ENCODE measurements around the gene PI4K2A.
"Not testable (repeated sequence)": the region's sequence is repeated elsewhere in the genome, so short reads cannot be mapped to it uniquely, and the experiment has no call there.

Gene PI4K2A

DNA sequence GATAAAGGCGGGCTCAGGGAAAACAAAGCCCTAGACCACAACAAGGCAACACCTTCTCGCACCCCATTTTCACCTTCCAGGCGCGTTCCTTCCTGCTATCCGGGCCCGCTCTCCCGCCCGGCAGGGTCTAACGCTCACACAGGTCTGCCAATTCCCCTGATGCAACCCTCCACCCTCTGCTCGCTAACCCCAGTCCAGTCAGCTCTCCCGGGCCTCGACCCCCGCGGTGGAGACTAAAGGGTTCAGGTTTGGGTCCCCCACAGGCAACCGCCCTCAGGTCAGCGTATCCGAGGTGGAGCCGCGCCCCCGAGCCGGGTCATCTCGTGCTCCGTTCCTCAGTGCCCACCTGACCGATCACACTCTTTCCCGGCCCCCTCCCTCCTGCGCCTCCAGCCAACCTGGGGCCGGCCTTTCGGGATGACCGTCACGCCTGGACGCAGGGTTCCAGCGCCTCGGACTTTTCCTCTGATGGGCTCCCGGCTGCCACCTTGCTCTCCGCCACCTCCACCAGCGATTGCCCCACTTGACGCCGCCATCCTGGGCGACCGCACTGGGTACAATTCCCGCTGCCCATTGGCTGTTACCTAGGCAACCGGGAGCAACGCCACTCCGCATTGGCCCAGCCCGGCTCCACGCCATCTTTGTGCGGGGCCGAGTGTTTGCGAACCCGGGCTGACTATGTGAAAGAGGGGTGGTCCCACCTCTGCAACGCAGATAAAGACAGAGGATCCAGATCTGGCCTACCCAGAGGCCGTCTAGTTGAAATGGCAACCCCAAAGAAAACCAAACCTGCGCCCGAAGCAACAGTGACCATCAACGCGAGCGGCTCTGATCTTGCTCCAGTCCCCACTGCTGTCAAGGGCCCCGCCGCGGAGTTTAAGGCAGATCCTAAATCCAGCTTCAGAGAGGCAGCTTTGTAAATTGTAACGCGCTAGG is 7.3 kb upstream of the PI4K2A start, which contains the start of gene MORN4:
MORN4 (minus strand) TSS at position 552 of the 936 bp plus-strand sequence. CDS start 13,847 bp downstream, outside the sequence.
- peak; percentile 84 for DNase-seq (ENCODE audit: low read depth)

DNA sequence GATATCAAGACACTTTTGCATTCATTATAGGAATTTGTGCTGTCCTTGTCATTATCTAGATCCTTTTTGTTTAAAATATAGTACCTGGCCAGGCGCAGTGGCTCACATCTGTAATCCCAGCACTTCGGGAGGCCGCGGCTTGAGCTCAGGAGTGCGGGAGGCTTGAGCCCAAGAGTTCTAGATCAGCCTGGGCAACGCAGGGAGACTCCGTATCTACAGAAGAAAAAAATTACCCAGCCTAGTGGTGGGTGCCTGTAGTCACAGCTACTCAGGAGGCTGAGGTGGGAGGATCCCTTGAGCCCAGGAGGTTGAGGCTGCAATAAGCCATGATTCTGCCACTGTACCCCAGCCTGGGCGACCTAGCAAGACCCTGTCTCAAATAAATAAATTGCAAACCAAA is 6.5 kb upstream of the PI4K2A start:
- no peak for DNase-seq (ENCODE audit: low read depth)

DNA sequence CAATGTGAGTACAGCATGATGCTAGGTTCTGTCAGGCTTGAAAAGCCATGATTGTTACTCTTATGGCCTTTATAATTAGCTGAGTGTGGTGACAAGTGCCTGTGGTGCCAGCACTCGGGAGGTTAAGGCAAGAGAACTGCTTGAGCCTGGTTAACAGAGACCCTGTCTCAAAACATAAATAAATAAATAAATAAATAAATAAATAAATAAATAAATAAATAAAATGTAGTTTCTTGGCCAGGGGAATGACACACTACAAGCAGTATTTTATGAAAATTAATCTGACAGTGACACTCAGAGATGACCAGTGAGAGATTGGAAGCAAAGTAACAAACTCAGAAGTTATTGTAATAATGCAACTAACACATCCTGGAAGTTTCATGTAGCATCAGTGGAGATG is 4.9 kb upstream of the PI4K2A start:
- DNase-seq (ENCODE audit: low read depth), result no peak

DNA sequence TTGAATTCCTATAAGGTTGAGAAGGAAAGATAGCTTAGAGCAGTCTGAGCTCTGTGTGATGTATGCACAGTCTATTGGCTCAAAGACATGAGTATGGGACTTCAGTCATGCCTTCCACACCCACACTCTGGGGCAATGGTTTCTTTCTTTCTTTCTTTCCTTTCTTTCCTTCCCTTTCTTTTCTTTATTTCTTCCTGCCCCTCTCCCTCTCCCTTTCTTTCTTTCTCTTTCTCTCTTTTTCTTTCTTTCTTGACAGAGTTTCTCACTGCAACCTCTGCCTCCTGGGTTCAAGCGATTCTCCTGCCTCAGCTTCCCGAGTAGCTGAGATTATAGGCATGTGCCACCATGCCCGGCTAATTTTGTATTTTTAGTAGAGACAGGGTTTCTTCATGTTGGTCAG is 1.4 kb upstream of the PI4K2A start:
- not testable (repeated sequence) for DNase-seq (ENCODE audit: low read depth)

DNA sequence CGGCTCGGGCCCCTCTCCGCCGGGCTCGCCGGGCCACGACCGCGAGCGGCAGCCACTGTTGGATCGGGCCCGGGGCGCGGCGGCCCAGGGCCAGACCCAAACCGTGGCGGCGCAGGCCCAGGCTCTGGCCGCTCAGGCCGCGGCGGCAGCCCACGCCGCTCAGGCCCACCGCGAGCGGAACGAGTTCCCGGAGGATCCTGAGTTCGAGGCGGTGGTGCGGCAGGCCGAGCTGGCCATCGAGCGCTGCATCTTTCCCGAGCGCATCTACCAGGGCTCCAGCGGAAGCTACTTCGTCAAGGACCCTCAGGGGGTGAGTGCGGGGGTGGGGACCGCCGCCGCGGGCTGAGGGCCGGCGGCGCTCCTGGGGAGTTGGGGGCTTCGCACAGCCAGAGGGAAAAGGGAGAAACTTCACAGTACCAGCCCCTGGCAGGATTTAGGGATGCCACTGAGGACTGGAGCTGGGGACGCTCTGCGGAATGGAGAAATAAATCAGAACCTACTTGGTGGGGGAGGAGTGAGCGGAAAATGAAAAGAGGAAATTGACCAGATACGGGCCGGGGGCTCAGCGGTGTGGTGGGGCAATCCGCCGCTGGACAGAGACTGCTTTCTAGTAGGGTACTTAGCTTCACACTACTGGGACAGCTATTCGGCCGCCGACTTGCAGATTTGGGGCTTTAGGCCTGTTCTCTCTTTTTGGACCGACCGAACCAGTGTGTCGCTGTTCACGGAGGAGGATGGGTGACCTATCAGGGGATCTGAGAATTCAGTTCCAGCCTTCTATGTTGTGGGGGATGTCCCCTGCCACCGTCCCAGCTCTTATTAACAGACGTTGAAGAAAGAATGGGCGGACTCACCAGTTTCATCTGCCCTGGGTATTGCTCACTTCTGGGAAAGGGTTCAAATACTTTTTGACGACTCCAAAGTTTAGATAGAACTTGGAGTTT is 669 bp downstream of the PI4K2A start:
- DNase-seq (ENCODE audit: low read depth), result peak; percentile 70

DNA sequence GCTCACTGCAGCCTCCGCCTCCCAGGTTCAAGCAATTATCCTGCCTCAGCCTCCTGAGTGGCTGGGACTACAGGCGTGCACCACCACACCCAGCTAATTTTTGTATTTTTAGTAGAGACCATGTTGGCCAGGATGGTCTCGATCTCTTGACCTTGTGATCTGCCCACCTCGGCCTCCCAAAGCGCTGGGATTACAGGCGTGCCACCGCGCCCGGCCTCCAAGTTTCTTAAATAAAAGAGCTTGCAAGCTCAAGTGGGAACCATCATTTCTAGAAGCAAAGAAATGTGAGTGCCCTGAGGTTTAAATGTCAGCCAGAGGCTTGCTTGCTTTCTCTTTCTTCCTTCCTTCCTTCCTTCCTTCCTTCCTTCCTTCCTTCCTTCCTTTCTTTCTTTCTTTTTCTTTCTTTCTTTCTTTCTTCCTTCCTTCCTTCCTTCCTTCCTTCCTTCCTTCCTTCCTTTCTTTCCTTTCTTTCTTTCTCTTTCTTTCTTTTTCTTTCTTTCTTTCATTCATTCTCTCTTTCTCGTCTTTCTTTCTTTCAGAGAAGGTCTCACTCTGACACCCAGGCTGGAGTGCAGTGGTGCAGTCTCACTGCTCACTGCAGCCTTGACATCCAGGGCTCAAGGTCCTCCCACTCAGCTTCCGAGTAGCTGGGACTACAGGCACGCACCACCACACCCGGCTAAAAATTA is 2.1 kb downstream of the PI4K2A start:
- DNase-seq (ENCODE audit: low read depth), result not testable (repeated sequence)

DNA sequence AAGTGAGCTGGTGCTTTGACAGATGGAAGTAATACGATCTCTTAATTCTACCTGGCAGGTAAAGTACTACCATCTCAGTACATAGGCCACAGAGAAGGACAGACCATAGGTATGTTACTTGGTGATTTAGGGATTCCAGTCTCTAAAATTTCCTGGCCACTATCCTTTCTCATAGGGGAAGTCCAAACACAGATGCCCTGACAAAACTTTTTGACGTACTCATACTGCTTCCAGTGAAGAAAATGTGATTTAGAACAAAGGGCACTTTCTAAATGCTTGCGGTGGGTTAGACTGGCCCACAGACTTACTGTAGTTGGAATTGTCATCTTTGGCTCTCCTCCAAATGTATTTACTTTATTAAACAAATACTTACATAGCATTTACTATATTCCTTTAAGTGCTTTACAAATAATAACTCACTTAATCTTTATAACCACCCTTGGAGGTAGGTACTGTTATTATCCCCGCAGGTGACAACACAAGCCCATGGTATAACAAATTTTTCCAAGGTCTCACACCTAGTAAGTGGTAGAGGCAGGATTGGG is 3.0 kb downstream of the PI4K2A start:
- DNase-seq (ENCODE audit: low read depth), result no peak

DNA sequence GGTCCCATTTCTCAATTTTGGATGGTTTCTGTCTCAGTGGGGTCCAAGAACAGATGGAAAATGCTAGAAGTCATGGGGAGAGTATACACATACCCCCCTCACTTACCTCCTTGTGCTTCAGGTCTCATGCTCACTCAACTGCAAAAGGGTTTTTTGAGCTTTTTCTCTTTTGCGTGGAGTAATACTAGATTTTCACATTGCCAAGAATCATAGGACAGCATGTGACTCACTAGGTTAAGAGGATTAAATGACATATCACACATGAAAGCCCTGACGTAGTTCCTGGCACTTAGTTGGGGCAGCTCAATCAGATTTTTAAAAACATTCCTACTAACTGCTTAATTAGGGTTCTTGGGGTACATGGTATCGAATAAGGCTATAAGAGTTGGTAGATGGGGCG is 4.5 kb downstream of the PI4K2A start:
- no peak for DNase-seq (ENCODE audit: low read depth)

DNA sequence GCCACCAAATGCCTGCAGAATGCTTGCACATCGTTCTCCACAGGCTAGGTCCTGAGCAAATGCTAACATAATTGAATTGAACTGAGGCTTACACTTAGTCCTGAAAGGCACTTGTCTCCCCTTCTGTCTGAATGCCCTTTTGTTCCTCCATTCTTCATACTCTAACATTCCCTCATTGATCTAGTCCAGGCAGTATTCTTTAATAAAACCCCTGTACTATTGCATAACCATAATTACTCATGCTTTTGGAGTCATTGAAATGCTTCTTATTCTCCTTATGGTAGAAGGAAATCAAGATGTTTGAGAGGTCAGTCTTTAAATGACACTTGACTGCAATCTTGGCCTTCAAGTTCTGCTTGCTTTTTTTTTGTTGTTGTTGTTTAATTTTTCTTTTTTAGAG is 7.1 kb downstream of the PI4K2A start:
- DNase-seq (ENCODE audit: low read depth), result no peak

DNA sequence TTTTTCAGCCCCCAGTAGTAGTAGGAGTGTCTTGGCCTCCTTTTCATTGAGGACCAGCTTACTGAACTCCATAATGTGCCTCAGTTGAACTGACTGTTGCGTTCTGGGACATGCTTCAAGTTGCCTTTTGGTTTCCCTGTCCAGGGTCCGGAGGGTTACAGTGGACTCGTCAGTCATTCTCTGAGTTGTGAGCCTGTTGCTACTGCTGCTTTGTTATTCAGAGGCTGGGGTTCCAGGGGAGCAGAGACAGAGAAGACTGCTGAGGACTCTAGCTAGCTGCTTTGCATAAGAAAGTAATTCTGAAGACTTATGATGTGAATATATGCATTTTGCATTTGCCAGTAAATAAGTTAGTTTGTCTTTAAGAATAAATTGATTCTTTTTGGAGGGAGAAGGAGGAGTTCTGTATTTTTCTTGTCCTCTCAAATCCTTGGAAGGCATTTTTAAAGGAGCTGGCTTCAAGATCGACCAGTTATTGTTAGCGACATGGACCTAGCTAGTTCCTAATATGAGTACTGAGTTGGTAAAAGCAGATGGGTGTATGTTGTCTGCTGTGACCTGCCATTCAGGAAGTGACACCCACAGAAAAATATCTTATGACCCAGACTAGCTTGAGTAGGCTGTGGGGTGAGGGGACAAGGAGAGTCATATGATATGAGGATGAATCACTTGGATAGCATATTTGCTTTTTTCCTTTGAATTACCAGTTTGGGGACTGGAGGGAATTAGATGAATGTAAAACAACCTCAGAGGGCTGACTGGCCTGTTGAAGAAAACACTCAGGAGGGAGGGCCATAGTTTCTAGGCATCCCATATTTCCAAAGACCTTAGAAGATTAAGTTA is 8.3 kb downstream of the PI4K2A start:
- DNase-seq (ENCODE audit: low read depth), result peak; percentile 95

DNA sequence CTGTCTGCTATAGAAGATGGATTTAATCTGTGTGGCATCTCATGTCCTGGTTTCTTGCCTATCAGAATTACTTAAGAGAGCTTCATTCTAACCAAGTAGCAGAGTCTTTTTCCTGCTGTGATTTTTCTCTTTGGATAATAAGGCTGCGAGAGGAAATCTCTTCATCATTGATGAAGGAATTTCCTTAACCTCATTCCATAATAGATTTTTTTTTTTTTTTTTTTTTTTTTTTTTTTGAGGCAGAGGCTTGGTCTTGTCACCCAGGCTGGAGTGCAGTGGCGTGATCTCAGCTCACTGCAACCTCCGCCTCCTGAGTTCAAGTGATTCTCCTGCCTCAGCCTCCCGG is 8.9 kb downstream of the PI4K2A start:
- DNase-seq (ENCODE audit: low read depth), result not testable (repeated sequence)

DNA sequence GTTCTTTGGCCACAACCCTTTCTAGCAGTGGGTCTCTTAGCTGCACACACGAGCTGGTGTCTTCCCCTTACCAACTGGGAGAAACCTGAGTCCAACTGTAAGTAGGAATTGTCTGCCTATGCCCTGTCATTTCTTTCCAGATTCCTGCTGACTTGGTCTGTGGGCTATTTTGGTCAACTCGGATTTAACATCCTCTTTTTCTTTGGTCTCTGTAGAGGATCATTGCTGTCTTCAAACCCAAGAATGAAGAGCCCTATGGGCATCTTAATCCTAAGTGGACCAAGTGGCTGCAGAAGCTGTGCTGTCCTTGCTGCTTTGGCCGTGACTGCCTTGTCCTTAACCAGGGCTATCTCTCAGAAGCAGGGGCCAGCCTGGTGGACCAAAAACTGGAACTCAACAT is 10.3 kb downstream of the PI4K2A start:
- DNase-seq (ENCODE audit: low read depth), result no peak

DNA sequence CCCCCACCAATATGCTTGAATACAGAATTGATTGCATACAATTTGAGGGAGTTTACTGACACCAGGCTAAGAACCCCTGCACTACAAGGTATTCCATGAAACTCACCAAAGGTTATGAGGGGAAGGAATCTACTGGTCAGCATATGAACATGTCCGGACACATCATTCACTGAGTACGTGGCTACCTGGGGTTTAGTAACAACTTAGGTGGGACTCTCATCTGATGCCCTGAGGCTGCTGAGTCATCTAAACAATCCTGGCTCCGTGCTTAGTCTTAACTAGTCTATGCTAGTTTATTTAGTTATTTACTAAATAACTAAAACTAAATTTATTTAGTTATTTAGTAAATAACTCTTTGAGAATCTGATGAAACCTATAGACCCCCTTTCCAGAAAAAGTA is 11.3 kb downstream of the PI4K2A start:
- no peak for DNase-seq (ENCODE audit: low read depth)

DNA sequence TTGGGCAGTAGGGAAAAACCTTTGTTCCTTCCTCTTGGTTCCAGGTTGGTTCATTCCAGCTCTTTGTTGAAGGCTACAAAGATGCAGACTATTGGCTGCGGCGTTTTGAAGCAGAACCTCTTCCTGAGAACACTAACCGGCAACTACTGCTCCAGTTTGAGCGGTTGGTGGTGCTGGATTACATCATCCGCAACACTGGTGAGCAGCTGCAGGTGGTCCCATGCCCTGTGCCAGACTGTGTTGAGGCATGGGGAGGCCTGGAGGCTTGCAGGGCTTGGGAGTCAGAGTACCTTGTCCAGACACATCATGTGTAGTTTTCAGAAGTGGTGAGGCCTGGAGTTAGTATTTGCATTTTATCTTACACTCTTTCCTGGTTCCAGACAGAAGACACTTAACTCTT is 16.3 kb downstream of the PI4K2A start:
- no peak for DNase-seq (ENCODE audit: low read depth)

DNA sequence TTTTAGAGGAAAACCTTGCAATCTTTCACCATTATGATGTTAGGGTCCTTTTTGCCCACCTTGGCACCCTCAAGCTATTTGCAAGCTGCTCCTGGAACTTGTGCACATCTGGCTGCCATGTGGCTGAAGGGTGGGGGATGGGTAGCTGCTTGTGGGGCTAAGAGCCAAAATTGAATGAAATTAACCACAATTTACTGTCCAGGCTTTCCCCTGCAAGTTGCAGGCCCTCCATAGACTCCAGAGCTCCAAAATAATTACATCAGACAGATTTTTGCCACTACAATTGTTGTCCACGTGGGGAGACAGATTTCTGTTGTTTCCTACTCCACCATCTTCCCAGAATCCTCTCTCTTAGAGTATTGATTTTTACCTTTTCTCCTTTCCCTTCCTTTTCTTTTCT is 19.1 kb downstream of the PI4K2A start:
- no peak for DNase-seq (ENCODE audit: low read depth)

DNA sequence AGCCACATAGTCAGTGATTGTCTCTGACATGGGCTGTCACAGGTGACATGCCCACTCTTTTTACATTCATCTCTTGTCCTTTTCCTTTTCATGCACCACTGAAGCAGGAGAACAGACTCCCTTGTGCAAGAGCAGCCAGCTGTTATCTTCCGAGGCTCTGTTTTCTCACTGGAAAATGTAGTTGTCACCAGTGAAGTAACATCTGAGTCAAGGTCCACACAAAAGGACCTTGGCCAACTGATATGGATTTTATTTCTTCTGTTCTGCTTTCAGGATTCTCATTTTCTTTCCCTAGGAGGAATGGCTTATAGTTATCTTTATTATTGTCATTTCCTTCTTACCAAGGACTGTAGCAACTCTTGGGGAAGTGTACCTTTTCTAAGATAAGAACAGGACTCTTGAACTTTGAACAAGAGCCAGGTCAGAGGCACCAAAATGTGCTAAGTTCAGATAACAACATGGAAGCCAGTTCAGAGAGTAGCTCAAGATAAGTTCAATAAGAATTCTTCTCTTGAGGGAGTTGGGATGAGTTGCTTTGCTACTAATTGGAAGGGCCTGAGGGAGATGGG is 23.9 kb downstream of the PI4K2A start:
- DNase-seq (ENCODE audit: low read depth), result no peak

DNA sequence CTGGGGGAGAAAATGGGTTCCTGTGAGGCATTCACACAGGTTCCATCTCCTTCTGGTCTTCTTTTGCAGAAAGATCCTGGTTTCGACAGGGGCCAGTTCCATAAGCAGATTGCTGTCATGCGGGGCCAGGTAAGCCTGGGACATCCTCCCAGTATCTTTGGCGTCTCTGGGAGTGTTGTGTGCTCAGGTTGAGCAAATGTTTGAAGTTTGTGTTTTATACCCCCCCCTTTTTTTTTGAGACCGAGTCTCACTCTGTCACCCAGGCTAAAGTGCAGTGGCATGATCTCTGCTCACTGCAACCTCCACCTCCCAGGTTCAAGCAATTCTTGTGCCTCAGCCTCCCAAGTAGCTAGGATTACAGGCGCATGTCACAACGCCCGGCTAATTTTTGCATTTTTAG is 26.5 kb downstream of the PI4K2A start:
- no peak for DNase-seq (ENCODE audit: low read depth)

DNA sequence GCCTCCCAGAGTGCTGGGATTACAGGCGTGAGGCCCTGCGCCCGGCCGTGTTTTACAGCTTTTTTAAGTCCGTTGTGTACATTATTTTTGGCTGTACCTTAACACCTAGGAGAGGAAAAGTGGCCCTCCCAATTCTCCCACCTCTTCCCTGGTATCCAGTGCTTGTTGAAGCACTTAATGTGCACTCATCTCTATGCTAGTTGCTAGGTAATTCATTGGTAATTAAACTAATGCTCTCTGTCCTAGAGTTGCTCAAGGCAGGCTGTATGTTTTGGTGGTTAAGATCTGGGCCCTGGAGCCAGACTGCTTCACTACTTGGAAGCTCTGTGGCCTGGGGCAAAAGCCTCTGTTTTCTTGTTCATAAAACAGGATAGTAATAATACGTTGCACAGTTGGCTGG is 27.0 kb downstream of the PI4K2A start:
- no peak for DNase-seq (ENCODE audit: low read depth)

DNA sequence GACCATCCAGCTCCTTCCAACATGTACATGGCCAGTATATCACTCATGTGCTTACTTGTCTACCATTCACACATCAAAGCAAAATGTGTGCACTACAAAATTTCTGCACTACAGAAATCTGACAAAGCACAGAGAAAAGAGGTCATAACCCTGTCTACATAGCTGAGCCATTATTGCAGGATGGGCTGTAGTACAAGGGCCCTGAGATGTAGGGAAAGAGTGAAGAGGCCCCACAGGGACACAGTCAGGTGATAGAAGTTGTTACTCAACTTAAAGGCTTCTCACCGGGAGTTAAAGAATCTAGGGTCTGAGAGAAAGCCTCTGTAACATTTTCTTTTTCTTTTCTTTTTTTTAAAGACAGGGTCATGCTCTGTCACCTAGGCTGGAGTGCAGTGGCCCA is 29.1 kb downstream of the PI4K2A start:
- DNase-seq (ENCODE audit: low read depth), result no peak

DNA sequence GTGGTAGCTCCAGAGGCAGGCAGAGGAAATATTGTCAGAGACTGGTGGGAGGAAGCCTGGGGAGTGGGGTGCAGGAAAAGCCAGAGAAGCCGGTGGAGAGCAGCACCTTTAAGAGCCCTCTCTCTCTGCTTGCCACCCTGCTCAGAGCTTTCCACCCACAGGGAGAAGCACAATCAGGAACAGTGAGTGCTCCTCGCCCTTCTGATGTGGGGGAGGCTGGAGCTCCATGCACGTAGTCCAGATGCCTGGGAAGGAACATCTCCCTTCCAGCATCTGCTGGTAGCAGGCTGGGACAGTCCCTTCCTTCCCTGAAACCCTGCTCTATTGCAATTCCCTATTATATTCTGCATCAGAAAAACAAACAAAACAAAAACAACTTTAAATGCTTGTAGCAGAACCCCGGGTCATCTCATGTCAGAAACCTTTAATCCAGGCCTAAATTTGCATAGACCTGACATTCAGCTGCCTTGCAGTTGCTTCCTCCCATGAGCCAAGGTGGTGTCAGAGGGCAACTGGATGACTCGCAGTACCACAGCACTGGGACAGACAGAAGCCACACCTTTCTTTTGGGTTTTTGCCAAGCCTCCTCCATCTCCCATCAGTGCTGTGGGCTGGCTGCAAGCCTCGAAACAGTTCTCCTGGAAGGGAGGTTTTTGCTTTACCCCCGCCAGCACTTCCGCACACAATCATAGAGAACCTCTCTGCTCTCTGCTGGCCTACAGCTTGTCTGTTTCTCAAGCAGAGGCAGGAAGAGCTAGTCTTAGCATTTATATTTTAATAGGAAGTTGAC is 33.5 kb downstream of the PI4K2A start:
- DNase-seq (ENCODE audit: low read depth), result peak; percentile 45

Measured in stromal cell of bone marrow (primary cell).